OCI-LY1 (cell line): ENCODE measurements around the gene VEZF1.

Source experiments
- H2AFZ ChIP-seq: fragments of 200-600 bp; sonication (generic), shearing (Covaris generic); 2 replicates; pipeline ENCODE4 v1.6.0; 2014; ENCODE audit warnings: antibody characterized with exemption, mild to moderate bottlenecking, low read length
- H3F3A ChIP-seq: fragments of 200-600 bp; sonication (generic), shearing (Covaris generic); 2 replicates; pipeline ENCODE4 v1.6.0; 2014; ENCODE audit warnings: mild to moderate bottlenecking, antibody characterized with exemption, low read length, moderate library complexity; ENCODE audit not compliant: insufficient read depth
- H3K27ac ChIP-seq: fragments of 200-600 bp; sonication (generic); 2 replicates; pipeline ENCODE4 v1.5.1; 2014; ENCODE audit warnings: low read length, mixed run types, mild to moderate bottlenecking, low read depth; ENCODE audit not compliant: poor library complexity, severe bottlenecking
- H3K27me3 ChIP-seq: fragments of 200-600 bp; sonication (generic); 2 replicates; pipeline ENCODE4 v1.6.0; 2014; ENCODE audit warnings: antibody characterized with exemption, mild to moderate bottlenecking, low read length, moderate library complexity; ENCODE audit not compliant: insufficient read depth
- H3K36me3 ChIP-seq: fragments of 200-600 bp; sonication (generic); 2 replicates; pipeline ENCODE4 v1.6.1; 2014; ENCODE audit warnings: mild to moderate bottlenecking, antibody characterized with exemption, low read length, moderate library complexity, mixed read lengths; ENCODE audit not compliant: insufficient read depth
- H3K4me1 ChIP-seq: fragments of 200-600 bp; sonication (generic); 2 replicates; pipeline ENCODE4 v1.5.1; 2014; ENCODE audit warnings: mild to moderate bottlenecking, low read length, moderate library complexity; ENCODE audit not compliant: insufficient read depth, severe bottlenecking
- H3K4me2 ChIP-seq: fragments of 200-600 bp; sonication (generic), shearing (Covaris generic); 2 replicates; pipeline ENCODE4 v1.6.1; 2014; ENCODE audit warnings: low read length
- H3K4me3 ChIP-seq: fragments of 200-600 bp; sonication (generic); 2 replicates; pipeline ENCODE4 v1.5.1; 2014; ENCODE audit warnings: low read length, low read depth, mild to moderate bottlenecking, mixed read lengths; ENCODE audit not compliant: poor library complexity, severe bottlenecking
- H3K79me2 ChIP-seq: fragments of 200-600 bp; shearing (Covaris generic); 2 replicates; pipeline ENCODE4 v1.6.1; 2016; ENCODE audit warnings: mixed run types, low read length, mixed read lengths; ENCODE audit not compliant: insufficient read depth
- H3K9ac ChIP-seq: fragments of 200-600 bp; sonication (generic), shearing (Covaris generic); 2 replicates; pipeline ENCODE4 v1.6.1; 2014; ENCODE audit warnings: mild to moderate bottlenecking, low read length, mixed read lengths
- H3K9me2 ChIP-seq: fragments of 200-600 bp; sonication (generic), shearing (Covaris generic); 2 replicates; pipeline ENCODE4 v1.6.1; 2014; ENCODE audit warnings: low read depth, mild to moderate bottlenecking, low read length, mixed read lengths
- H3K9me3 ChIP-seq: fragments of 200-600 bp; shearing (Covaris generic); 2 replicates; pipeline ENCODE4 v1.6.1; 2014; ENCODE audit warnings: low read length, mixed read lengths
- H4K20me1 ChIP-seq: fragments of 200-600 bp; sonication (generic), shearing (Covaris generic); 2 replicates; pipeline ENCODE4 v1.6.0; 2016; ENCODE audit warnings: mild to moderate bottlenecking, low read length; ENCODE audit not compliant: insufficient read depth
- CTCF ChIP-seq: fragments of 200-600 bp; sonication (generic), shearing (Covaris generic); IDR thresholded peaks from 2 replicates; pipeline ENCODE4 v1.5.1; 2017; ENCODE audit warnings: mild to moderate bottlenecking, antibody characterized with exemption, low read length, moderate library complexity, mixed read lengths
- EZH2 ChIP-seq: fragments of 200-600 bp; sonication (generic), shearing (Covaris generic); IDR thresholded peaks from 2 replicates; pipeline ENCODE4 v1.8.0; 2017; ENCODE audit warnings: borderline replicate concordance, mixed run types, mild to moderate bottlenecking, antibody characterized with exemption, low read length, moderate library complexity, mixed read lengths

Gene VEZF1

GRCh38 chr17:57954397-57955182, 33.5 kb downstream of the VEZF1 start:
- no peaks in the 10 kb centered on the region for H3K9me2 ChIP-seq
- H3K9ac ChIP-seq: no peak overlapping the region
- no peaks in the 10 kb centered on the region for H3K36me3 ChIP-seq
- H3K27ac ChIP-seq: no peak overlapping the region
- peak overlapping the region; percentile 45 for H3K4me2 ChIP-seq
- H4K20me1 ChIP-seq: no peaks in the 10 kb centered on the region
- H3K9me3 ChIP-seq: no peaks in the 10 kb centered on the region
- no peaks in the 10 kb centered on the region for H3K79me2 ChIP-seq
- TF ChIP-seq CTCF: no peak
- no peak for TF ChIP-seq EZH2
- no peaks in the 10 kb centered on the region for H3F3A ChIP-seq
- H2AFZ ChIP-seq: no peak overlapping the region
- H3K4me3 ChIP-seq: peak overlapping the region; percentile 45
- peaks cover 21% of the 10 kb centered on the region for H3K4me1 ChIP-seq
- no peaks in the 10 kb centered on the region for H3K27me3 ChIP-seq

GRCh38 chr17:57953705-57954396, 34.2 kb downstream of the VEZF1 start:
- Histone ChIP-seq H4K20me1 (no peaks in the 10 kb centered on the region), H2AFZ (no peak overlapping the region), H3K79me2 (no peaks in the 10 kb centered on the region)

GRCh38 chr17:57953219-57953618, 34.8 kb downstream of the VEZF1 start:
- Histone ChIP-seq H2AFZ (no peak overlapping the region), H3K9me2 (no peaks in the 10 kb centered on the region), H3K9ac (no peak overlapping the region), H3K36me3 (no peaks in the 10 kb centered on the region), H3K27me3 (0 out of 2 replicates have a peak, but pooled peaks cover 1% of the 10 kb centered on the region), H3K9me3 (no peaks in the 10 kb centered on the region), H3K4me3 (no peak overlapping the region), H3K79me2 (no peaks in the 10 kb centered on the region), H3F3A (no peaks in the 10 kb centered on the region), H3K4me1 (peaks cover 21% of the 10 kb centered on the region), H3K27ac (no peak overlapping the region), H3K4me2 (no peak overlapping the region), H4K20me1 (no peaks in the 10 kb centered on the region)
- TF ChIP-seq EZH2 (no peak), CTCF (no peak)

More at GRCh38 chr17:57953705-57954396, 34.2 kb downstream of the VEZF1 start:
- H3K4me1 ChIP-seq: peaks cover 21% of the 10 kb centered on the region
- no peak overlapping the region for H3K4me2 ChIP-seq
- no peak overlapping the region for H3K9ac ChIP-seq
- no peak overlapping the region for H3K27ac ChIP-seq
- no peaks in the 10 kb centered on the region for H3K9me3 ChIP-seq
- H3K4me3 ChIP-seq: no peak overlapping the region
- H3K27me3 ChIP-seq: no peaks in the 10 kb centered on the region
- H3K36me3 ChIP-seq: no peaks in the 10 kb centered on the region
- no peaks in the 10 kb centered on the region for H3K9me2 ChIP-seq
- no peak for TF ChIP-seq EZH2
- no peak for TF ChIP-seq CTCF
- no peaks in the 10 kb centered on the region for H3F3A ChIP-seq
